GM12892 (cell line): Measurements from ENCODE around the gene OGFOD1. TPM values are rescaled to one million over a fixed set of nuclear protein-coding genes. Genes with fewer than 3 reads are reported as not detected.

ENCODE experiments used
- DNase-seq: peaks from one replicate; pipeline ENCODE4 v3.0.0; 2011; ENCODE audit not compliant: insufficient read length
- FAIRE-seq: peaks from 2 replicates; lab custom pipeline; 2011; peaks lifted over from hg19 to GRCh38; lab: Jason Lieb, UNC
- POLR2A ChIP-seq: IDR thresholded peaks from 2 replicates; pipeline ENCODE4 v1.6.1; 2011; ENCODE audit warnings: low read depth, low read length, control low read depth
- POLR2AphosphoS5 ChIP-seq: IDR thresholded peaks from 2 replicates; pipeline ENCODE4 v1.6.1; 2011; ENCODE audit warnings: low read depth, low read length, control low read depth
- TAF1 ChIP-seq: IDR thresholded peaks from 2 replicates; pipeline ENCODE4 v1.6.1; 2011; ENCODE audit warnings: low read depth, mild to moderate bottlenecking, control low read depth, low read length, borderline replicate concordance
- polyA plus RNA-seq: library from polyadenylated mRNA; unstranded; fragments of >200 nt; gene quantifications from one replicate; pipeline ENCODE4 v1.2.1, GENCODE V29; 2012; ENCODE audit warnings: missing spikeins, inconsistent platforms; ENCODE audit not compliant: missing spikeins

OGFOD1 gene
- 38.0 TPM for polyA plus RNA-seq

DNA sequence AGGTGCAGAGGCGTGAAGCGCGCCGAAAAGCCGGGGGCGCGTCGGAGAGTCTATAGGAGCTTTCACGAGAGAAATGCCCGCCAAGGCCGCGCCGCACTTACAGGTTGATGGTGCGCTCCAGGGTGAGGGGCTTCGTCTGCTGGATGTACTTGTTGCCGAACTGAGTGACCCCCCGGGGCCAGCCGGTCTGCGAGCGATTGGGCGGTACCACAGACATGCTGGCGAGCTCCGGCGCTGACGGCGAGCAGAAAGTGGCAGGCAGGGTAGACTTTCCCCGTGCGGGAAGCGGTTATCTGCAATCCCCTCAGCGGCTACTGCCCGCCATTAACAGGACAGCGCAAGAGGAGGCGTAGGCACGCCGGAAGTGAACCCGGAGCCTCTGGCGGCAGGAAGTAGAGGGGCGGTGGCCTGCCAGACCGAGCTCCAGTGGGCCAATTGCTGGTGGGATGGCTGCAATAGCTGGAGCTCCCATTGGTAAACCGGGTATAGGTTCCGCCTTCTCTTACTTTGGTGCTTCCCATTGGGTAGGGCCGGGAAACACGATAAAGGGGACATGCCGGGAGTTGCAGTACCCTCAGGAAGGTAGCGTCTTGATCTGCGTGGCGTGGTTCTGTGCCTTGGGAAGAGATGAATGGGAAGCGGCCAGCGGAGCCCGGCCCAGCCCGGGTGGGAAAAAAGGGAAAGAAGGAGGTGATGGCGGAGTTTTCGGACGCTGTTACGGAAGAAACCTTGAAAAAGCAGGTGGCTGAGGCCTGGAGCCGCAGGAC, at the start of gene OGFOD1, which contains the start of gene NUDT21:
Gene OGFOD1 (plus strand): TSS at position 569 of the 767 bp plus-strand sequence. CDS start 59 bp downstream, at position 628.
Gene NUDT21 (minus strand): TSS at position 347 of the 767 bp plus-strand sequence. CDS start 130 bp downstream, at position 217.
- DNase-seq (peak; percentile 97), FAIRE-seq (peak; percentile 97)
- peak; percentile 81 for TF ChIP-seq POLR2A
- peak; percentile 80; the same call in 1 of the 2 replicates for TF ChIP-seq POLR2AphosphoS5
- TF ChIP-seq TAF1, result peak; percentile 80

DNA sequence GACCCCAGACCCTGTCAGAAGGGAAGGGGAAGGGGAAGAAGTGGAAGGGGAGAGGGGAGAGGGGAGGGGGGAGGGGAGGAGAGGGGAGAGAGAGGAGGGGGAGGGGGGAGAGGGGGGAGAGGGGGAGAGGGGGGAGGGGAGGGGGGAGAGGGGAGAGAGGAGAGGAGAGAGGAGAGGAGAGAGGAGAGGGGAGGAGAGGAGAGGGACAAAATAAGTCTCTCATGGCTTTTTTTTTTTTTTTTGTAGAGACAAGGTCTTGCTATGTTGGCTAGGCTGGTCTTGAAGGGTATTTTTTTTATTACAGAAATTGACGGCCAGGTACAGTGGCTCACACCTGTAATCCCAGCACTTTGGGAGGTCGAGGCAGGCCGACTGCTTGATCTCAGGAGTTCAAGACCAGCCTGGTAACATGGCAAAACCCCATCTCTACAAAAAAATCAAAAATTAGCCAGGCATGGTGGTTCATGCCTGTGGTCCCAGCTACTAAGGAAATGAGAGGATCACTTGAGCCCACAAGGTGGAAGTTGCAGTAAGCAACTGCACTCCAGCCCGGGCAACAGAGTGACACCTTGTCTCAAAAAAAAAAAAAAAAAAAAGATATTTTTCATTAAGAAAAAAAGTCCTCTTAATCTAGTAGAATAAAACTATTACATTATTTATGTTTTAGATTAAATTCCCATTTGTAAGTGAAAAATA, 45.2 kb upstream of the OGFOD1 start:
- TF ChIP-seq POLR2AphosphoS5, result no peak
- TF ChIP-seq TAF1, result no peak
- FAIRE-seq, result no peak
- no peak for DNase-seq

DNA sequence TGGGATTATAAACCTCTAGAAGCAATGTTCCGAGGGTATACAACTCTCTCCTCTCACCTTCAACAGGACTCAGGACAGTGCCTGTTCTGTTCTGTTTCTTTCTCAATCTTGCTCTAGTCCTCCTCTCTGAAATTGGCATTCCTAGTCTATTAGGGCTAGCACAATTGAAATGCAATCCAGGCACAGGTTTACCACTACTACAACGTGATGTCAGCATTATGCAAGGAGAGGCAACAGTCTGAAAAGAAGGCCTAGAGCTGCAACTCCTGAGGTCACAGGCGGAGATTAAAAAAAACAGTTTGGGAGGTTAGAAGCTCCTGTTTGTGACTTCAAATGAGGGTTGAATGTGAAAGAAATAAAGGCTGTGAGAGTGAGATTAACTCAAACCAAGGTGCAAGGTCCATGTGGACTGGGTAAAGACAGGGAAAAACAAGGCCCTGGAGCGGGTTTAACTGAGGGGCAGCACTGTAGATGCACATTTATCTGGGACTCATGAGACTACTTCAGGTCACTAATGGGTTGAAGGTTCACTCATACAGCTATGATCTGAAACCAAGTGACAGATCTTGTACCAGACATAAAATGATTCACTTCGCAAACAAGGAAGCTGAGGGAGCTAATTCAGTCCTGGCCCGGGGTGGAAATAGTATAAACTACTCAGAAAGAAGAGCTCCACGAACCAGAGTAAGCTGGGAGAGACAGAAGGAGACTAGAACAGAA, 42.8 kb upstream of the OGFOD1 start:
- FAIRE-seq, result no peak
- TF ChIP-seq POLR2A (no peak), POLR2AphosphoS5 (no peak), TAF1 (no peak)
- no peak for DNase-seq

DNA sequence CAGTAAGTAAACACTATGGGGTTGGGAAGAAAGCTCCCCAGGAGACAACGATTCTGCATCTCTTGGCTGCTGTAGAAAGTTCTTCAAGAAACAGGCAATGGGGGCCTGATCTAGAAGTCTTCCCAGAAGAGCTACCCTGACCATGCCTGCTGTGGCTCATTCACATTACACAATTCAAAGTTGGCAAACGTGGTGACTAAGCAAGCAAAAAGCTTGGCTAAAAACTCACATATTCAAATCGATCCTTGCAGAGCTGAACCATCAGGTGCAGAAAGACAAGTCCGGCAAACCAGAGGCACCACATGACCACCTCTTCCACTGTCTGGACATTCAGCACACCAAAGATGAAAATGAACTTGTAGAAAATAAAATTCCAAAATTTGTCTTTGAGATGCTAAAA, 42.2 kb upstream of the OGFOD1 start:
- DNase-seq (no peak), FAIRE-seq (no peak)

DNA sequence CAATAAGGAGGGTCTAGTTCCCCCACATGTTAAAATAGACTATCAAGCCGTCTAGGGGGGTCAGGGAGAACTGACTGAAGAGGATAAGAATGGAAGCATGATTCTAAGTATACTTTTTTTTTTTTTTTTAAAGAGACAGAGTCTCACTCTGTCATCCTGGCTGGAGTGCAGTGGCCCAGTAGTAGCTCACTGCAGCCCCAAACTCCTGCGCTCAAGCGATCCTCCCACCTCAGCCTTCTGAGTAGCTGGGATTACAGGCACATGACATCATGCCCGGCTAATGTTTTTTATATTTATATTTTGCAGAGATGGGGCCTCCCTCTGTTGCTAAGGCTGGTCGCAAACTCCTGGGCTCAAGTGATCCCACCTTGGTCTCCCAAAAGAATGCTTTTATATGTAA, 40.2 kb upstream of the OGFOD1 start:
- FAIRE-seq, result no peak

More for the DNA sequence above, 42.2 kb upstream of the OGFOD1 start:
- TF ChIP-seq POLR2A (no peak), POLR2AphosphoS5 (no peak), TAF1 (no peak)

DNA sequence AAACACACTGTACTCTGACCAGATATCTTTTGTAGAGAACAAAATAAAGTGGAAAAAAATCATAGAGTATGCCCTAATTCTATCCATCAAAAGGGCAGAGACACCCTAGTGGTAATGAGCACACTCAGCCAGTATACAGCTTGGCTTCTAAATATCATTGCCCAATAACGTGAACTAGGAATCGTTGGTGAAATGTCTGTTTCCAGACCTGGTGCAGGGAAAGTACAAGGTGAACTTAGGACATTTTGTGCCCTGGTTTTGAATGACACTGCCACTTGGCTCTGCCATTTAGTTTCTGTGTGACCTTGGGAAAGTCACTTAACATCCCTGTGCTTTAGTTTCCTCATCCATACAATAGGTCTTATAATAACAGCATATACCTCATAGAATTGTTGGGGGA, 39.7 kb upstream of the OGFOD1 start:
- FAIRE-seq (no peak), DNase-seq (no peak)
- TF ChIP-seq TAF1 (no peak), POLR2AphosphoS5 (no peak), POLR2A (no peak)

More for the DNA sequence above, 40.2 kb upstream of the OGFOD1 start:
- no peak for TF ChIP-seq POLR2A
- no peak for TF ChIP-seq TAF1
- no peak for TF ChIP-seq POLR2AphosphoS5
- DNase-seq, result no peak

DNA sequence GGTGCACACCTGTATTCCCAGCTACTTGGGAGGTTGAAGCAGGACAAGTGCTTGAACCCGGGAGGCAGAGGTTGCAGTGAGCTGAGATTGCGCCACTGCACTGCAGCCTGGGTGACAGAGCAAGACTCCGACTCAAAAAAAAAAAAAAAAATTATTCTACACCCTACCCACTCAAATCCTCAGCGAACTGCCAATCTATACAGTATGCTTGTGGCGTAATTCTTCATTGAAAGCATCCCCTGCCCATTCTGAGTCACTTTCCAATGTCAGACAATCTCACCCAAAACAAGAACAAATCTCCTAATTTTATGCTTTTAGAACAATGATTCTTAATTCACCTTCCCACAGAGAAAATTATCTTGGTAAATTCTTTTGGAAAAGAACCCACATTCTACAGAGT, 38.0 kb upstream of the OGFOD1 start:
- no peak for FAIRE-seq

DNA sequence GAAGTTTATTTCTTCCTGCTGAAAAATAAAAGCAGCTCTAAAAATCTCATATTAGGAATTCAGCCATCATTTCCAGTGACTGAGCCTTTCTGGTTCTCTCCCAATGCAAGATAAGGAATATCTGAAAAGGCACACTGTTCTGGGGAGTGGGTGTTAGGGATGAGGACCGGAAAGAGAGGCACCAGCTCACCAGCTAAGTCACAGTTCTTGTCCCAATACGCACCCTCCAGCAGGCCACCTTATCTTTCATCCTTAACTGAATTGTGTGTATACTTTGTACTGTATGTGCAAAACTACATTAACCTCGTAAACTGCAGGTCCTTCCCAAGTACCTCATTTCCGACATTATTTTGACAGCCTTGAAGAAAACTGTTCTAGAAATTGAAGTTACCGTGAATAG, 37.0 kb upstream of the OGFOD1 start:
- FAIRE-seq, result no peak
- no peak for DNase-seq
- no peak for TF ChIP-seq POLR2A
- no peak for TF ChIP-seq TAF1
- no peak for TF ChIP-seq POLR2AphosphoS5

More for the DNA sequence above, 38.0 kb upstream of the OGFOD1 start:
- no peak for TF ChIP-seq POLR2A
- TF ChIP-seq TAF1, result no peak
- no peak for TF ChIP-seq POLR2AphosphoS5
- no peak for DNase-seq

DNA sequence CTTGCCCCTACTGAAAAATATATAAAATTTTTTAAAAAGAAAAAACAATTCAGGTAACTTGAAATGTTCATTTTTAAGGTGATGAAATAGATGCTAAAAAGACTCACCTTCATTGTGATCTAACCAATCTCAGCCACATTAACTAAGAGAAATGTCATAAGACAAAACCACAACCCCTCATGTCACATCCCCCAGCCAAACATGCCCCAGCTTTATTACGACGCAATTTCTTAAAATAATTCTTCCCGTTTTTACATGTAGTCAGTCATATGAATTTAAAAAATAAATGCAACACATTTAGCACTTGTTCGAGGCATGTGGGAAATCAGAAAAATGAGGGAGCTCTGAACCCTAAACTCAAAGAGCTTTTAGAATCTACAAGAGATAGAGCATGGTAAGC, 35.5 kb upstream of the OGFOD1 start:
- DNase-seq, result no peak
- no peak for FAIRE-seq
- TF ChIP-seq POLR2A (no peak), TAF1 (no peak), POLR2AphosphoS5 (no peak)

DNA sequence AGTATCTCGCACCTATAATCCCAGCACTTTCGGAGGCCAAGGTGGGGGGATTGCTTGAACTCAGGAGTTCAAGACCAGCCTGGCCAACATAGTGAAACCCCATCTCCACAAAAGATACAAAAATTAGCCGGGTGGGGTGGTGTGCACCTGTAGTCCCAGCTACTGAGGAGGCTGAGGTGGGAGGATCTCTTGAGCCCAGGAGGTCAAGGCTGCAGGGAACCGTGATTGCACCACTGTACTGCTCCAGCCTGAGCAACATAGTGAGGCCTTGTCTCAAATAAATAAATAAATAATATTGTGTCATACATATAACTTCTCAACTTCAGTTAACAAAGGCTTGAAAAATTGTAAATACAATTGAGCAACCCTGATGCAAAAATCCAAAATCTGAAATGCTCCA, 34.2 kb upstream of the OGFOD1 start:
- FAIRE-seq (no peak), DNase-seq (no peak)
- no peak for TF ChIP-seq POLR2A

DNA sequence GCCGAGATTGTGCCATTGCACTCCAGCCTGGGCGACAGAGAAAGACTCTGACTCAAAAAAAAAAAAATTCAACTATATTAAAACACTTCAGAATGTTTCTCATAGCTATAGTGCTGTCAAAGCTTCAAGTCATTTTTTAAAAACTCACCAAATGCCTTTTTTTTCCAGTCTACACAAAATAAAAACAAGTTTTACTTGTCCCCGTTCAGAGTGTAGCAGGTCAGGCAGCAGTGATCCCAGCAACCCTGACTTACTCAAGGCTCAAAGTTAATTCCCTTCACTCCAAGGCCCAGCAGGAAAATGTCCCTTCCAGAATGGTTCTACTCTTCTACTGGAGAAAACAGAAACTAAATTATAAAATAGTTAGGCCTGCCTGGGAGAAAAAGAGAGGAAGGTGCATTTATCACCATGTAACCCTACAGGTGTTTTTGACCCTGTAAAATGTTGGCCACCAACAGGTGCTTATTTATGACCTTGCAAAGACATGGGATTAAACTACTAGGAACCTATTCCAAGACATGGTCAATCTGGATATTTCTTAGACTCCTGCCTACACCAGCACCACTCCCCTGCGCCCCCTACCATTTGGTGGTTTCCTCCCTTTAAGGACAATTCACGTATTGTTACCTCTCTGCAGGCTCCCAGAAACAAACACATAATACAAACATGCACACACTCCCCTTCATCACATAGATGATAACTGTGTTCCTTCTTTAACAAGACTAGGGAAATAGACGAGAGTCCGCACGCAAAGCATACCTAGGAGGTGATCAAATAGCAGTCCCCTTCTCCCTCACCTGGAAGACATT, 31.4 kb upstream of the OGFOD1 start:
- DNase-seq (no peak), FAIRE-seq (no peak)
- TF ChIP-seq TAF1 (no peak), POLR2A (no peak), POLR2AphosphoS5 (no peak)
